HG02852 (cell line): ENCODE data around the gene RAPGEF4.

ENCODE experiments used
- ATAC-seq: cut with Tn5 transposase; IDR thresholded peaks from one replicate; pipeline ENCODE4 v1.9.1; 2021; ENCODE audit warnings: mild to moderate bottlenecking, moderate library complexity; ENCODE audit not compliant: unreplicated experiment

Gene RAPGEF4

DNA sequence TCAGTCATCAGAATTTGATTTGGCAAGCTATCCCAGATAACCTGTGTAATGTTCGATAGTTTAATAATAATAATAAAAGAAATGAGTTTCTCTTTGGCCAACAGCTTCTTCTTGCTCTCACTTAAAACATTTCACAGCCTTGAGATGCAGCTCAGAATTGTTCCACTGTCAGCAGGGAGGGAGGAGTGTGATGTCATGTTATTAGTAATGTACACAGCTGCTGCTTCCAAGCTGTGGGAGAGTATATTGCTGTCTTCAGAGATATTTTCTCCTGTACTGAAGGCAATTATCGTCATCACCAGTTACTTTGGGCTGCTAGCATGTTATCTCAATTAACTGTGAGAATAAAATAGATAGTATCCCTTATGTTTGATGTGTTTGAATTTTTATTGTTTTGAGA, 193.1 kb downstream of the RAPGEF4 start:
- no peak for ATAC-seq

DNA sequence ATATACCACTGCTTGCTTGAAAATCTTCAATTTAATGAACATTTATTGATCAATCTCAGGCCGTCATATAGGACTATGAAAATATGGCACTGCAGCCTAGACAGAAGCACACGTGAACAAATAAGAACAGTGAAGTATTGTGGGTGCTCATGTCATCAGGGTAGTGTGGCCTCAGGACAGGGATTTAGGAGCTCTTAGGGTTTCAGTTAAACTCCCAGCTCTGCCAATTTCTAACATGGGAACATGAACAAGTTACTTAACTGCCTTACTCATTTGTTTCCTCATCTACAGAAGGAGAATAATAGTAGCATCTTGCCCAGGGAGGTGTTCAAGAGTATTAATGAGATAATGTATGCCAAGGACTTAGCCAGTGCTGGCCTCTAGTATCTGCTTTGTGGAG, 194.0 kb downstream of the RAPGEF4 start:
- no peak for ATAC-seq

DNA sequence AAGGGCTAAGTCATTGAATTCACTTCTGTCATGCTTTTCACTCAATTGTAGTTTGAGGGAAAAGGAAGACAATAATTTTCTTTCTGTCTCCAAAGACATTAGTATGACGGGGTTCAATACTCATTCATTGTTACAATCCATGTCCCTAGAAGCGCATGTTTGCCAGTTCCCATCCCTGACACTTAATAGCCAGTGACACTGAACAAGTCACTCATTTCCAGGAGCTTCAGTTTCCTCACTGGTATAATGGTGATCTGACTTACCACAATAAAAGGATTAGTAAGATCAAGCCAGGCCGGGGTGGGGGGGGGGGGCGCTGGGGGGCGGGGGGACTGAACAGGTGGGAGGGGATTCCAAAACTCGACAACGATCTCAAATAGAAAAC, 195.2 kb downstream of the RAPGEF4 start:
- ATAC-seq, result no peak

DNA sequence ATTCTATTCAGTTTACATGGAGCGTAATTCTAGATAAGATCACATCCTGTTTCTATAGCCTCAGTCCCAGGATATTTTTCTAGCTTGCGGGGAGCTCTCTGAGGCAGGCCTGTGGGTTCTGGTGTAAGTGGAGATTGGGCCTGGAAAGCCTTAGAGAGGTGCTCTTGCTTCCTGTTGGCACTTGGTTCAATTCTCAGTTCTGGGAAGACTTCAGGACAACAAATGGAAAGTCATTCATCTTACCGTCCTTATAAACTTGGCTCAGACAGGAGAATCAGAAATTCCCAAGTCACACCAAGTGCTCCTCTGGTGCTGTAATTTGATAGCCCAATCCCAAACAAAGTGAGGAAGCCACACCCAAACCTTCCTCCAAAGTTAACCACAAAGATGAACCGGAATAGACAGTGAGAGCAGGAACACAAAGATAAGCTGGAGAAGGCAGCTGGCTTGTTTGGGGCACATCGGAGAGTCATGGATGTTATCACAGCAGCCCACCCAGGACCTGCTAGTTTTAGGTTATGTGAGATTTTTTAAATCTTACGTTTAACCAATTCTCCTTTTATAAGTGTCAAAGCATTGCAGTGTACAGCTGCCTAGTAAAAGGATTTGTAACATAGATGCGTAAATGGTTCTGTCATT, 195.7 kb downstream of the RAPGEF4 start:
- ATAC-seq, result no peak

DNA sequence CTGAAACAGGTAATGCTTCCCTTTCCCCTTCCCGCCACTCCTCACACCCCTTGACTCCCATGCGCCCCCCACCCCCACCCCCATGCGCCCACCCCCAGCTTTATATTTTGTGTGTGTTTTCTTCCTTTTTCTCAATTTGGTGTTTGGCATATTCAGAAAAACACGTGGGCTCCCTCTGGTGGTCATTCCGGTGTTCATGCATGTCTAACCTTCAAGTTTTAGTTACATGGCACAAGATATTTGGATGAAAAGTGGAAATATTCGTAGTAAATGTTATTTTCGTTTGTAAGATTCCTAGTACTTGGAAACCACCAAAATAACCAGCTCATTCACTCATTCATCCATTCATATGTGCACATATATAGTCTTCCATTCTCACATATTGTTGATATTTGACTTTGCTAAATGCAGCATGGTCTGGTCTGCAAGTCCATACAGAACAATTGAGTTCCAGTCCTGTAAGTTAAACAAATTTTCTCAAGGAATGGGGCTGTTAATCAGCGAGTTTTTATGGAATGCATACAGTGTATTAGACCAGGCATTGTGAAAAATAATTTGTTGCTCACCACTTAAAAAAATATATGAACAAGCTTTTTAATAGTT, 196.4 kb downstream of the RAPGEF4 start:
- ATAC-seq, result no peak

DNA sequence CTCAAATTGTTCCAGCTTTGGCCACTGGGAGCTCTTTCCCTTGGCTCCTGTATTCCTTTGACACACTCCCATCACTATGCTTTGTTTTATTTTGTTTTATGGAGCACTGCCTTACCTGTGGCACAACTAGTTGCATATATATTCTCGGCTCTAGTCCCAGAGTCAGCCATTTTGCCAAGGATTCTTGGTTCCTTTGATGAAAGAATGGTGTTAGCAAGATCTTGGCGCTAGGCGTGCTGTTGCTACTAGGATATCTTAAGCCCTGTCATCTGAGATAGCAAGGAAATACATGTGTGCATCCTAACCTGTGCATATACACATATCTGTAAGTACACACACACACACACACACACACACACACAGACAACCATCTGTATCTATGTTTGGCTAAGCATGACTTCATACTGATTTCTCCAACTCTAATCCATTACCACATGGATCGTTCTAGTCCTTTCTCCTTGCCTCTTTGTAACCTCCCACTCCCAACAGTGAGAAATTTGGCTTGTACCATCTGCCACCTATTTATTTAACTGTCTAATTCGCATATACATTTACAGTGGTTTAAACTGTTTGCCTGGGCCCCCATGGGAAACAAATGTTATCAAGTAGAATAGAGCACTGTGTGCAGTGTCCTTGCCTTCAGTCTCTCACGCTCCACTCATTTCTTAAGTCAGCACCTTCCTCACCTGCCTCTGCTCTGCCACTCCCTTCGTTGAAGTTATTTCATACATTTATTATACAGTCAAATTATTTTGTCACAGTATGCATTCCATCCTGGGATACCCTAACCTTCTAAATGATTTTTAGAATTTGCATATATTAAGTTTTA, 202.5 kb downstream of the RAPGEF4 start:
- ATAC-seq, result no peak

DNA sequence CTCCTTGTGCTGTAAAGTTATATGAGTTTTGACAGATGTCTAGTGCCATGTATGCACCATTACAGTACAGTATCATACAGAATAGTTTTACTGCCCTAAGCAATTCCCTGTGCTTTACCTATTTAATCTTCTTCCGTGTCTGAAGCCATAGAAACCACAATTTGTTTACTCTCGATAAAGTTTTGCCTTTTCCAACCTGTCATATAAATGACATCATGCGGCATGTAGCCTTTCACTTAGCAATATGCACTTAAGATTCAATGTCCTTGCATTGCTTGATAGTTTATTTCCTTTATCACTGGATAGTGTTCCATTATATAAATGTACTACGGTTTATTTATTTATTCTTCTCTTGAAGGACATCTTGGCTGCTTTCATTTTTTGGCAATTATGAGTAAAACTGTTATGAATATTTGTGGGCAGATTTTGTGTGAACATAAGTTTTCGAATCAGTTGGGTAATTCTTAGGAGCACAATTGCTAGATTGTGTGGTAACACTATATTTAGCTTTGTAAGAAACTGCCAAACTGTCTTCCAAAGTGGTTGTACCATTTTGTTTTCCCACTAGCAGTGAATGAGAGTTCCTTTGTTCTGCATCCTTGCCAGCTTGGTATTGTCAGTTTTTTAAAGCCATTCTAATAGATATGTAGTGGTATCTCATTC, 203.2 kb downstream of the RAPGEF4 start:
- no peak for ATAC-seq

DNA sequence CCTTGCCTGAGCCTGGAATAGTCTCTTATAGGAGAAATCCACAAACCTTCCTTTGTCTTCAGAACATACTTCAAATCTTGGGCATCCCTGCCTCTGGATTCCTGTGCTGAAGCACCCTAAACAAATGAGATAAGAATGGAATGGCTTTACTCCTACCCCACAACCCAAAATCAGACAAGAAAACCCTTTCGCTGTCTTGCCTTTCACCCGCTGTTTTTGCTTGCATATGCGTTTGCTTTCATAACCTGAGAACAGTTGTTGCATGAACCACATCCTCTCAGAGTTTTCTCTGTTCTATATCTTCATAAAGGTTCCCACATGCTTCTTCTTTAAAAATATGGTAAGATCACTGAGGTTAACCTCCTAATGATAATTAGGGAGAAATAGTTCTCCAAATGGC, 207.9 kb downstream of the RAPGEF4 start:
- no peak for ATAC-seq

DNA sequence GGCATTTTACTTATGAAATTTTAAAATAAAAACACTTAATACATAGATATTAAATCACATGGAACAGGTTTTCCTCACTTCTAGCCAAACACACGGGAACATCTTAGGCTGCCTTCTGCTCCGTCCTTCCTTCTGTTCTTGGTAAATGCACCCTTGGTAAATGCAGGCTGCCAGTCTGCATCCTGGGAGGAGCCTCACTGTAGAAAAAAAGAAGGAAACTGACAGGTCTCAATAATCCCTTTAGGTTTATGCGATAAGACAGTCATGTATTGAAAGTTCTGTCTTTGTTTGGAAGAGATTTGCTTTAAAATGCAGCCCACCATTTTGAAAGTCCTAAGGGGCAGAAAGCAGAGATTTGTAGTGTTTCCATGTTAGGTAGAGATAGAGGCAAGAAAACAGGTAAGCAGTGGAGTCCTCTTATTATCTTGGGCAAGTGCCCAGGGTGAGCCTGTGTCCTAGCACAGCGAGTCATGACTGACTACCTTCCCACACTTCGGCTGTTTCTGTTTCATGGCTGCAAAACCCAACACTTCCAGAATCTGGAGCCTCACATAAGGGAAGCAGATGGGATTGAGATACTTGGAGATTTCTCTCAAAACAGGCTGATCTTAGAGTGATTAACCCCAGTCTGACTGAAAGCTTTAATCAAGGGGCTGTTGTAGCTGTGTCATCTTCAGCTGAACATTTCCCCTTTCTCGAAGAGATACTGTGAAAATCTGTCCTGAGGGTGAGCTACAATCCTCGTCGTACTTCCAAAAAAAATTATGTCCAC, 208.6 kb downstream of the RAPGEF4 start:
- ATAC-seq, result no peak

DNA sequence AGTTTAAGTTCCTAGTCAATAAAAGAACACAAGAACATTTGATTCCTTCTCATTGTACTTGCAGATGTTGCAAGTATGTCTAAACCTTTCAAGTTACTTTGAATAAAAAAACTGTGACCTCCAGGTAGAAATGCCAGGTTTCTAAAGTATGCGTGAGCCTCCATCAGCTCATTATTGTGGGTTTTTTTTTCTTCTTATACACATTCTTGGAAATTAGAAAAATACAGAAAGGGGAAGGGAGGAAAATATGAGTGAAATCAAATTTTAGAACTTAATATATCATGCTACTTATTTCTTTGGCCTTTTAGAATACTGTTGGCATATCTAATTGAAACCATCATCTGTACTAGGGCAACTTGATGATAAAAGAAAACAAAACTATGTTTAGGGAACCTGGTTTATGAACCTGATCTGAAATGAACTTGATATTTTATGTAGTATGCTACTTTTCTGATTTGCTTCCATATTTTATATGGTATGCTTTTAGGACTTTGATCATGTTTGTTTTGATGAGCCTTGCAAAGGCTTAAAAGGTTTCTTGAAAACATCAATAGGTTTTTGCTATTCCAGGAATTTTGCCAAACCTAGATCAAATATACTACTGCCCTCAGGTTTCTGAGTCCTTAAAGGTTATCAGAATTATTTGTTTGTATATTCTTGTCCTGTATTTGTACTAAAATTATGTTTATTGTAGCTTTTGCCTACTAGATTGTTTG, 209.3 kb downstream of the RAPGEF4 start:
- no peak for ATAC-seq

DNA sequence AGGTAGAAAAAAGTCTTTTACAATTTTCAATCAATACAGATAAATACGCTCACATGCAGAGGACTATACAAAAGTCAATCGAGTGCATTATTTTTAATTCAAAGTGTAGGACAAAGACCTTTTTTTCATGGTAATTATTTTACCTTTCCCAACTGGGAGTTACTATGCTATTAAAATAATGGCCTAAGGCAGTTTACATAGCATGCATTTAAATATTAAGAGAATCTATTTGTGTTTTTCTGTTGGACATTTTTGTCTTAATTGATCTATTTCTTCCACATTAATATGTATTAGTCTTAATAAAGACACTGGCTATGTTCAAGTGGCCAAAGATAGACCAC, 209.8 kb downstream of the RAPGEF4 start:
- no peak for ATAC-seq

DNA sequence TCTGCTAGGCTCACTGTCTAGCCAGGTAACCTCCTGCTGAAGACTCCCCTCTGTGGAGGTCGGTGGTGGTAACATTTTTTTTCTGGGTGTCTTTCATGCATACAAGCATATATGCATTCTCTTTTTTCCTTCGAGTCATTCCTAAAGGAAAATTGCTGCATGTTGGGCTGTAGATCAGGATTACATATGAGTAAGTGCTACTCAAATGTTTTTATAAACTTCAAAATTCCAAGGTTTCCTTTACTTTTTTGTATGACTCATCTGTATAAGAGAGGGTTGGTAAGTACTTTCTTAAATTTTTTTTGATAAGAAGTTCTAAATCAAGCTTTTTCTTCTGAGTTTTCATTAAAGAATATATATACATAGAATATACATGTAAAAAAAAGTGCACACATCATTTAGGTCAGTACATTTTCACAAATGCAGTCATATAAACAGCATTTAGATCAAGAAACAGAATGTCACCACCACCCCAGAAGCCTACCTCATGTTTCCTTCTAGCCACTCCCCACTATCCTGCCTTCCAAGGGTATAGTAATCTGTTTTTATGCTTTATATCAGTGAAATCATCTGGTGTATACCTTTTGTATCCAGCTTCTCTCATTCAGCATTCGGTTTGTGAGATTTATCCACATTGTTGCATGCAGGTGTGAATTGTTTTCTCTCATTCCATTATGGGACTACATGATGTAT, 212.0 kb downstream of the RAPGEF4 start:
- ATAC-seq, result no peak

DNA sequence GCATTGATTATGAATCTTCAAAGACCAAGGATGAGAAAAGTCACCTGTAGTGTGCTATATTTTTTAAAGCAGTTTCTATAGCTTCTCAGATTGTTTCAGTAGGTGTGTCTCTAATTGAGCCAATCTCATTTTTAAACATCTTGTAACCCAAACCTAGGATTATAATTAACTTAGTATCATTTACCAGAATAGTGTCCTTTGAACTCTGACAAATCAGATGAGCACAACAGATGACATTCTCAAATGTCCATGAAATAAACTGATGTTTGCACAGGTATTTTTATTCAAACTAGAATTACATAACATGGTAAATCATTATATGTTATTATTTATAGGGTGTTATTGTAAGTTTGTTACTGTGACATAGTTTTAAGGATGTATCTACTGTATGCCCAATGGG, 213.9 kb downstream of the RAPGEF4 start:
- ATAC-seq, result no peak

DNA sequence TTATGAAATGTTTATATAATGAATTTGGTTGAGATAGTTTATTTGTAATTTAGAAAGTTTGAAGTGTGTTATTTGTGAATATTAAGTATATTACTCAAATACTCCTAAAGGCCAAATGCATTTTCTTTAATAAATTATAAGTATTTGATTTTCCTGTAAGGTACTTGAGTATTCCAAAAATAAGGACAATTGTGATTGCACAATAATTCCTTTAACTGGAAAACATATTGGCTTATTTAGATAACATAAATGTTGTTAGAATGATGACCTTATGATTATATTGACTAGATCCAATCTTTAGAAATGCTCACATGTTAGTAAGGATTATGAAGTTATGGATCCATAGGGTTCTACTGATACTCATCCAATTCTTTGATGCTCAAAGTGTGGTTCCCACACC, 214.9 kb downstream of the RAPGEF4 start:
- ATAC-seq, result no peak

DNA sequence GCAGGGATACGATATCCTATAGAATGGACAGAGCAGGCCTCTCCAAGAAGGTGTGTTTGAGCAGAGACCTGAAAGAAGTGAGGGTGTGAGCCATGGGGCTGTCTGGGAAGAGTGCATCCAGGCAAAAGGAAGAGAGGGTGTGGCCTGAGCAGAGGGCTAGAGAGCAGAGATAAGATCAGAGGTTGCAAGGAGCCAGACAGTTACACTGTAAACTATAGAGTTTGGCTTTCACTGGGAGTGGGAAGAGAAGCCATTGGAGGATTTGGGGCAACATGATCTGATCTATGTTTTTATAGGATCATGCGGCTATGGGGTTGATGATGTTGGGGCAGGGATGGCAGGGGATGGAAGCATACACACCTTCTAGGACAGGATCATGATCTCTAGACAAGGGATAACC, 215.9 kb downstream of the RAPGEF4 start:
- ATAC-seq, result no peak

DNA sequence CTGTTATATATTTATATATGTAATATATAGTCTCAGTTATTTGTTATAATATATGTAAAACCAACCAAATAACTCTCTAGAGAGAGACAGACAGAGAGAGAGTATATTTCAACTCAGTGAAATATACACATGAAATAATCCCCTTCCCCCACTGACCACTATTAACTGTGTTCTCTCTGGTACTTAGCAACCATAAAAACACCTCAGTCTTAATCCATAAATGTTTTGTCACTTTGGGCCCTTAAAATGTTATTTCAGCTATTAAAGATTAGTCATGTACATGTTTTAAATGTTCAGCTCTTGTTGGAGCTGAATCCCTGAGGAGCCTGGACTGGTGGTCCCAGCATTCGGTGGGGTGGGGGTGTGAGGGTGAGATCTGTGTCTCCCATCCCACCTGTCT, 217.8 kb downstream of the RAPGEF4 start:
- ATAC-seq, result no peak

DNA sequence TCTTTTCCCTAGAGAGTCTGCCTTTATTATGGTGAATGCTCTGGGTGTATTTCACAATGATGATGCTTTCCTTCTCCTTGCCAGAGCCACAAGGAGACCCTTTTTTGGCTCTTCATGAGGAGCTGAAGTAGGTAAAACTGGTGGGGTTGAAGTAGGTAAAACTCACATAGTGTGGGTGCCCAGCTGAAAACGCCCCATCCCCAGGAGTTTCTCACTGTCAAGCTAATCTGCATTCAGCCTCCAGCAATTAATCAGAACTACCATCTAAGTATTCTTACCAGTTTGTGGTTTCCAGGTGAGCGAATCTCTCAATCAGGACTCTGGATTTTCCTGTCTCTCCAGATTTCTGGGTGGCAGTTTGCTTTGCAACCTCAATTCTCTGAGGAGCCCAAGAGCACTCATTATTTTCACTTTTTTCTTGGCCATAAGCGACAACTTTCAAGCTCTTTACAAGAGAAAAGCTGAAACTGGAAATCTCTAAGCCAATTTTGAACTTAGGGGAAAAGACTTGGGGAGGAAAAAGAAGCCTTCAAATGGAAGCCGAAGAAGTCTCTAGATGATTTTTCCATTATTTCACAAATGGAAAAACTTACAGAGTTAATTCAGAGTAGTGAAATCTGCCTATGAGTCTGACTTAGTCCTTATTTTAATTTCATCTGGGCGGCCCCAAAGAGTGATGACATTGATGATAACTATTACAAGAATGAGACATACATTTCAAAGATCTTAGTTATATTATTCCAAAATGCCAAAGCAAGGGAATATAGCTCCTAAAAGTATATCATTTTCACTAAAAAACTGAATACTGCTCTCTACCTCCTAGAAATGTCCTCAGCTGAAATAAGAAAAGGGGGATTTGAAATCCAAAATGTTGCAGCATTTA, 218.6 kb downstream of the RAPGEF4 start:
- no peak for ATAC-seq

DNA sequence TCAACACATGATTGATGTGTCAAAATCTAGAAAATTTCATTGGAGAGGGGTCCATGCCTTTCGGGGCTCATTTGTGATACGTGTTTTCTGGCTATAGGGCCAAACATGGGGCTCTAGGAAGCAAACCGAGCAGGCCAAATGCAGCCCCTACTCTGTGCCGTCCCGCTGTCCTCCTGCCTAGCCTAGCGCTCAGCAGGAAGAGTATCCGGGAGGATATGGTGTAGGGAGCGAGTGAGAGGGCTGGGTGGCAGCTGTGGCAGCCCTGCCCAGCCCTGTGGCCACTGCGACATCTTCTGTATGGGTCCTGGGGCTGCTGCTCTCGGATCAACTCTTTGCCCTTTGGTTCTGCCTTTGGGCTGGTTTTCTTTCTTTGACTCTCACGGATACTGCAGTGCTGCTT, 219.9 kb downstream of the RAPGEF4 start:
- no peak for ATAC-seq

DNA sequence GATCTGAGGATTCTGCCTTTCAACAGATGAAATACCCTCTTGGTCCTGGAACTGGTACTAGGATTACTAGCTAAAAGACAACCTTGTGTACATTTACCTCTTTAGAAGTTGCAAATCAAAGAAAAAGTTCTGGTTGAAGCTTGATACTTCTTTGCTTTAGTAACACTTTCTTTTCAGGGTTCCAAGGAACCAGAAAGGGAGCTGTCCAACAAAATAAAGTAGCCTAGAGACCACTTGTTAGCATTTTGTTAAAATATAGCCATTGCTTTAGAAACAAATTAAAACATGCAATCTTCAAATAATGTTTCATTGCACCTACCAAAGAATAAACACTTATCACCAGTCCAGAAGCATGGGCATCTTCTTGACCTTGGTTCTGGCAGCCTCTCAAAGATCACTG, 222.1 kb downstream of the RAPGEF4 start:
- no peak for ATAC-seq
